Subcutaneous abdominal adipose tissue (tissue), 5 donors: Measurements from ENCODE around the gene PDE6H.

Experiments
- H3K27ac ChIP-seq: one replicate; pipeline ENCODE4 v1.7.0; 2013; ENCODE audit warnings: low read depth, mild to moderate bottlenecking, inconsistent platforms, low read length, moderate library complexity
- H3K27me3 ChIP-seq, 5 donors: one replicate each; pipeline ENCODE4 v1.7.0; 2013; ENCODE audit warnings: low read length in 5 of 5, inconsistent platforms in 1 of 5; ENCODE audit not compliant: control insufficient read depth in 5 of 5, insufficient read depth in 4 of 5
- H3K36me3 ChIP-seq, 5 donors: one replicate each; pipeline ENCODE4 v1.7.0; 2013; ENCODE audit warnings: low read length in 5 of 5; ENCODE audit not compliant: control insufficient read depth in 5 of 5, insufficient read depth in 5 of 5
- H3K4me1 ChIP-seq, 5 donors: one replicate each; pipeline ENCODE4 v1.7.0; 2013; ENCODE audit warnings: low read length in 5 of 5, mild to moderate bottlenecking in 3 of 5, moderate library complexity in 1 of 5; ENCODE audit not compliant: control insufficient read depth in 5 of 5, insufficient read depth in 5 of 5
- H3K4me3 ChIP-seq, 5 donors: one replicate each; pipeline ENCODE4 v1.7.0; 2013; ENCODE audit warnings: low read length in 5 of 5, low read depth in 1 of 5
- H3K9ac ChIP-seq, 5 donors: one replicate each; pipeline ENCODE4 v1.7.0; 2013; ENCODE audit warnings: low read length in 5 of 5, mild to moderate bottlenecking in 4 of 5, moderate library complexity in 3 of 5
- H3K9me3 ChIP-seq, 5 donors: one replicate each; pipeline ENCODE4 v1.7.0; 2013; ENCODE audit warnings: low read length in 5 of 5; ENCODE audit not compliant: control insufficient read depth in 5 of 5
- donor health status: healthy.
- donor health status: healthy.
- donor health status: healthy.
- donor health status: healthy.
- donor health status: healthy.

PDE6H gene

DNA sequence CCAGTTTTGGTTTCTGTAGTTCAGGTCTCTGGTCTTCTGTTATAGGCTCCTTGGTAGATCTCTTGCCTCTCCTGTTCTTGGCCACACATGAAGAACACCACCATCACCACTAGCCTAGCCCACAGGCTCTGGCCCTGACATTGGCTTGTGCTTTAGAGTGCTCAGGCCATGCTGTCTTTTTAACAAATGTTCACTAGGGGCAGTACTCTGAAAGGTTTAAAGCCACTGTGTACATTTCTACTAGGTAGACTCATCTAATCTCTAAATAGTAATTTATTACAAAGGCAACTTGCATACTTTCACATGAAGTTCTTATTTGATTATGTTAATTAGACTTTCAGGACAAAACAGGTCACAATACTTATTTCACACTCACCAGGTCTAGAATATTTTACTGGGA lies 38.3 kb downstream of the PDE6H start:
- Histone ChIP-seq H3K9ac (no peak overlapping the region), H3K4me3 (no peak overlapping the region), H3K27me3 (no peaks in the 10 kb centered on the region), H3K36me3 (no peaks in the 10 kb centered on the region), H3K27ac (no peak overlapping the region), H3K4me1 (no peaks in the 10 kb centered on the region), H3K9me3 (no peaks in the 10 kb centered on the region)

DNA sequence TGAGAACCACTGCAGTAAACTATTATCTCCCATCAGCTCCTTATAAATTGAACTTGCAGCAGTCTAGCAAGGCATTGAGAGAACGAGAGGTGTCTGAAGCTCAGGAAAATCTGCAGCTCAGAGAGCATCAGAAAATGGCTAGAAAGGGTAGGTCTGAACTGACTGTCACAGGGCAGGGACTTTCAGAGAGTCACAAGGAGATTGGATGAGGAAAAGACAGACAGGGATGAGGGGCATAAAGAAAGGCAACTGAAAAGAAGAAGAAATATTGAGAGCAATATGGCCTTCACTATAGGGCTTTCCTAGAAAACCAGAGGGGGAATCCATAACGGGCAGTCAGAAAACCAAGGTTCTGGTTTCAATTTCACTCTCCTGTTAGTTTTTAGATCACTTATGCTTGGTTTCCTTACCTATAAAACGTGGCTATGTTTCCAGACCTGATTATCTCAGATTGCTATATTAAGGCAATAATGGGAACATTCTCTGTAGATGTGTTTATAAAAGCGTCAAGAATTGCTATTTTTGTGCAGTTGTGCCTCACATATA lies 40.9 kb downstream of the PDE6H start:
- no peaks in the 10 kb centered on the region for H3K36me3 ChIP-seq
- H3K9me3 ChIP-seq = no peaks in the 10 kb centered on the region
- H3K27me3 ChIP-seq = no peaks in the 10 kb centered on the region
- no peak overlapping the region for H3K27ac ChIP-seq
- no peaks in the 10 kb centered on the region for H3K4me1 ChIP-seq
- no peak overlapping the region for H3K4me3 ChIP-seq
- H3K9ac ChIP-seq = no peak overlapping the region

DNA sequence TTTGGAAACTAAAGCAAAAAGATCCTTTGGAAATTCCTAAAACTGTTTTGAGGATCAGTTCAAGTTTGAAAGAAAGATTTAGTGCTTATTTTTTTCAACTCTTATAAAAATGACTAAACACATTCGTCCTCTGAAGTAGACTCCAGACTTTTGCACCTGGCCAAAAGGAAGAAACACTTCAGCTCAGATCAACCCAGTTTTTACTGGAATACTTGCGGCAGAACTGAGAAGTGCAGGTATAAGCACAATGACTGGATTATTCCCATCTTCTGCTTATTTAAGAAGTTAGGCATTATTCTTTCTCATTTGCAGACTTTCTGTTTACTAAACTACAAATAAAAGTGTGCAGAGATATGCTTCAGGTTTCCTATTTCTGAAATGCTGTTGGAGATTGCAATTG lies 41.9 kb downstream of the PDE6H start:
- Histone ChIP-seq H3K4me3 (no peak overlapping the region), H3K9ac (no peak overlapping the region), H3K27me3 (no peaks in the 10 kb centered on the region), H3K36me3 (no peaks in the 10 kb centered on the region), H3K27ac (no peak overlapping the region), H3K9me3 (no peaks in the 10 kb centered on the region), H3K4me1 (no peaks in the 10 kb centered on the region)

DNA sequence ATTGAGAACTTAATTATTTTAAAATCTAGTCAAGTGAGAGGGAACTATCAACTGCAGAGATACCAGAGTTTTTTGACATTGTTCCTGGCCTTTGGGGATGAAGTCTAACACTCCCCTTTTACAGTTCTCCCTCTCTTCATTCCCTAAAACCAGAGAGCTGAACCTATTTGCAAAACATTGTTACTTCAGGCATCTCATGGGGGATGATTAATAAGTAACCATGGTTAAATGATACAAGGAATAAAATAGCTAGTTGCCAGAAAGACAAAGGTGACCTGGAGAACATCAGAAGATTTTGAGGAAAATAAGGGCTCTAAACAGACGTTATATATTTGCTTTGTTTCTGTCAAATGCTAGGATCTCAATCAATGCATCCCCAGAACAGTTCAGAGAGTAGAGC lies 42.3 kb downstream of the PDE6H start:
- no peaks in the 10 kb centered on the region for H3K4me1 ChIP-seq
- H3K36me3 ChIP-seq = no peaks in the 10 kb centered on the region
- no peak overlapping the region for H3K27ac ChIP-seq
- no peaks in the 10 kb centered on the region for H3K9me3 ChIP-seq
- H3K4me3 ChIP-seq = no peak overlapping the region
- H3K9ac ChIP-seq = no peak overlapping the region
- no peaks in the 10 kb centered on the region for H3K27me3 ChIP-seq

DNA sequence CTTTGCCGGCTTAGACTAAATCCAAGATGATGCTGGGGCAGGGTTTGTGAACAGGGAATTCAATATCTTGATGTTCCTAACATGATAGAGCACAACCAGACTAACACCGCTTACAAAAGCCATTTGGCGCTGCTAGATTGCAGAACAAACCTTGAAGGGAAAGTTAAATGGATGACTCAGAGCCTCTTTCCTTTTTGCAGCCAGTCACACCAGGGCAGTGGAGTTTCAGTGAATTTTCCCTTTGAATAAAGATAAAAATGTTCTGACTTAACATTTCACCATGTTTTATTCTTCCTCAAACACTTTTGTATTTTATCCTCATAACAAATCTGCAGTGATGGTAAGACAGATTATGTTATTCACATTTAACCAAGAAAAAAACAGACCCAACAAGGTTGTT lies 47.3 kb downstream of the PDE6H start:
- Histone ChIP-seq H3K4me3 (no peak overlapping the region), H3K9me3 (no peaks in the 10 kb centered on the region), H3K27me3 (no peaks in the 10 kb centered on the region)

More for the DNA sequence above, 47.3 kb downstream of the PDE6H start:
- no peak overlapping the region for H3K27ac ChIP-seq
- no peaks in the 10 kb centered on the region for H3K36me3 ChIP-seq
- no peak overlapping the region for H3K9ac ChIP-seq
- no peaks in the 10 kb centered on the region for H3K4me1 ChIP-seq
